SIG-M5 (cell line): Measurements from ENCODE around the gene UNC13A.

Experiments
- DNase-seq: peaks from one replicate; lab custom pipeline; 2025; lab: John Stamatoyannopoulos, UW

Gene UNC13A

DNA sequence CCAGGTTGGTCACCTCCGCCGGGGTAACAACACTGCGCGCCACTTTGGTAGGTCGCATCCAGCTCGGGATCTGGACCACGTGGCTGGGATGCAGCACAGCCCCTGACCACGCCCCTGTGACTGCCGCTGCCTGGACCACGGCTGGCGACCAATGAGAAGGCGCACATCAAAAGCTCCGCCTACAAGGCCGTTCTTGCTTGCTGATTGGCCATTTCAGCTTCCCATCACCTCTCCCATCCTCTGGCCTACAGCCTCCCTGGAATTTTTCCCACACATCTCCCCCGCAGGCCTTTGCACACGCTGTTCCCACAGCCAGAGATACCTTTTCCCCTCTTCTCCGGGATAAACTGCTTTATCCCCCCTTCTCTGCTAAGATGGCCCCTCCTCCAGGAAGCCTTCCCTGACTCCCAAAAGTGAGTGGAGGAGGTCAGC, 18.6 kb upstream of the UNC13A start:
- no peak for DNase-seq

GRCh38 chr19:17703824-17704463, 15.8 kb upstream of the UNC13A start:
- DNase-seq: no peak

DNA sequence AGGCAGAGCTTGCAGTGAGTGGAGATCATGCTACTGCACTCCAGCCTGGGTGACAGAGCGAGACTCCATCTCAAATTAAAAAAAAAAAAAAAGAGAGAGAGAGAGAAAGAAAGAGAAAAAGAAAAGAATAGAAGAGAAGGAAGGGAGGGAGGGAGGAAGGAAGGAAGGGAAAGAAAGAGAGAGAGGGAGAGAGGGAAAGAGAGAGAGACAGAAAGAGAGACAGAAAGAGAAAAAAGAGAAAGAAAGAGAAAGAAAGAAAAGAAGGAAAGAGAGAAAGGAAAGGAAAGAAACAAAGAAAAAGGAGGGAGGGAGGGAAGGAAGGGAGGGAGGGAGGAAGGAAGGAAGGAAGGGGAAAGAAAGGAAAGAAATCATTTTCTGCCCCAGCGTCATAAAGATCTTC, 7.0 kb upstream of the UNC13A start:
- DNase-seq: no peak

DNA sequence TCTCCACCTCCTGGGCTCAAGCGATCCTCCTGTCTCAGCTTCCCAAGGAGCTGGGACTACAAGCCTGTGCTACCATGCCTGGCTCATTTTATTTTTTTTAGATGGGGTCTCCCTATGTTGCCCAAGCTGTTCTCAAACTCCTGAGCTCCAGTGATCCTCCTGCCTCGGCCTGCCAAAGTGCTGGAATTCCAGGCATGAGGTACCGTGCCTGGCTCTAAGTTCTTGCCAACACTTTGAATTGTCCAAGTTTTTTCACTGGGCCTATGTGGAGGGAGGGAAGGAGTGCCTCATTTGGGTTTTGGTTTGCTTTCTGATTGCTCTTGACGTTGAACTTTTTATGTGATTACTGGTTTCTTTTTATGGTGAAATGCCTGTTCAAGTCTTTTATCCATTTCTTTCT, 4.4 kb upstream of the UNC13A start:
- DNase-seq: no peak

GRCh38 chr19:17688853-17689595, 870 bp upstream of the UNC13A start:
- no peak for DNase-seq

GRCh38 chr19:17687141-17687856, 855 bp downstream of the UNC13A start:
- DNase-seq: no peak

DNA sequence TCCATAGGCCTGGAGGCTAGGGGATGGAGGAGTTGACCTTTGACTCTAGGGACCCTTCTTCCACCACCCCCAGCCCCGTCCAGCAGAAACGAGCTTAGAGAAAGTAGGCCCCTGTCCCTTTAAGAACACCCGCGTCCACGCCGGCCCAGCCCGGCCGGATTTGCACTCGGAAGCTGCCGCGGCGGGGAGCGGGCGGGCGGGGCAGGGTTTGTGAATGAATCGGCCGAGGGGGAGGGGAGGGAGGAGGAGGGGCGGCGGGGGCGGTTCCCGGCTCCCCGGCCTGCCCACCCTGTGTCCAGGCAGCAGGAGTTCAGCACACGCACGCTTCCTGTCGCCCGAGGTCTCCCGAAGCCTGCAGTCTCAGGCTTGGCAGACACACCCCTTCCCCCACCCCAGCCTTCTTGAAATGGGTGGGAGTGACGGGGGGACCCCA, 1.5 kb downstream of the UNC13A start:
- no peak for DNase-seq

GRCh38 chr19:17686023-17686521, 2.1 kb downstream of the UNC13A start:
- DNase-seq: no peak

DNA sequence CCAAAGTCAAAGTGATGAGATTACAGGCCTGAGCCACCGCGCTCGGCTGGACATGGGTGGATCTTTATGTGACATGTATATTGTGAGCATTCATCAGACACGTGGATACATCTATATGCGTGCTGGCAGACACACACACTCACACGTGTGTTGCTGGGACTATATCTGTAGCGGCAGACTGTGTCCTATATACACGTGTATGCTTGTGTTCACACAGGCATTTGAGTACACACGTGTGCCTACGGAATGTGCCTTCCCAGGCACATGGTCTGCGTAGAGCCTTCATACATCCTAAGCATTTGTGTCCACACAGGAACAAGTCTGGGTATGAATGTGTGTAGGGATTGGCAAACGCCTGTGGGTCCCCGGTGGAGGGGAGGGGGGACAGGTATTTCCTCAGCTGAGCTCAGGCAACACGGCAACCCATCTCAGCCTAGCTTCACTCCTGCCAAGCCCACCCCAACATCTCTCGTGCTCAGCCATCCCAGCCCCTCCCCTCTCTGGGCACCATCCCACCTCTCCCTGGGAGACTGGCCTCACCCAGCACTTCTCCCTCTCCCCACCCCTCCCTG, 2.6 kb downstream of the UNC13A start:
- DNase-seq: no peak

GRCh38 chr19:17684256-17684655, 3.9 kb downstream of the UNC13A start:
- no peak for DNase-seq

DNA sequence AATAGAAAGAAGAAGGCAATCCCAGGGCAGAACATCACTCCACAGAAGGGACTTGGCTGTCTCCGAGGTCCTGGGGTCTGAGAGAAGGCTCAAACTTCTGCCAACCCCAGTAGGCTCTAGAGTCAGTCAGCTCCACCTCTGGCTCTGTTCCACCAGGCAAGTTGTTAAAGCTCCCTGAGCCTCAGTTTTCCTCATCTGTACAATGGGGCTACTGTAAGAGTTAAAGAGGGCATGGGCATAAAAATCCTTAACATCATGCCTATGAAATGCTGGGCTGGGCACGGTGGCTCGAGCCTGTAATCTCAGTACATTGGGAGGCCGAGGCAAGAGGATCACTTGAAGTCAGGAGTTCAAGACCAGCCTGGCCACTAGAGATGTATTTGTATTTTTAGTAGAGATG, 5.1 kb downstream of the UNC13A start:
- no peak for DNase-seq

DNA sequence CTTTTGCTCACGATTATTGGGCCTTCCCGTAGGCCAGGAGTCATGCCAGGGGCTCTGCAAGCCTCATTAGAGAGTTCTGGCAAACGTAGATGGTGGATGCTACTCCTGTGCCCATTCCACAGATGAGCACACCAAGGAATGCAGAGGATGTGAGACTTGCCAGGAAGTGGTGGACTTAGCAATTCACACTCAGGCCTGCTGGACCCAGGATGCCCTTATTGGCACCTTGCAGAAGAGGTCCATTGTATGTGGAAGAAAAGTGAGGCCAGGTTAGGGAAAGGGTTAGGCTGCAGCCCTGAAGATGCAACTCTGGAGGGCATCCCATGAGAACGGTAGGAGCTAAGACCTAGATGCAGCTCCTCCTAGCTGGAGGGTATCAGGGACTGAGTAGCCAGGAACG, 5.9 kb downstream of the UNC13A start:
- DNase-seq: no peak

DNA sequence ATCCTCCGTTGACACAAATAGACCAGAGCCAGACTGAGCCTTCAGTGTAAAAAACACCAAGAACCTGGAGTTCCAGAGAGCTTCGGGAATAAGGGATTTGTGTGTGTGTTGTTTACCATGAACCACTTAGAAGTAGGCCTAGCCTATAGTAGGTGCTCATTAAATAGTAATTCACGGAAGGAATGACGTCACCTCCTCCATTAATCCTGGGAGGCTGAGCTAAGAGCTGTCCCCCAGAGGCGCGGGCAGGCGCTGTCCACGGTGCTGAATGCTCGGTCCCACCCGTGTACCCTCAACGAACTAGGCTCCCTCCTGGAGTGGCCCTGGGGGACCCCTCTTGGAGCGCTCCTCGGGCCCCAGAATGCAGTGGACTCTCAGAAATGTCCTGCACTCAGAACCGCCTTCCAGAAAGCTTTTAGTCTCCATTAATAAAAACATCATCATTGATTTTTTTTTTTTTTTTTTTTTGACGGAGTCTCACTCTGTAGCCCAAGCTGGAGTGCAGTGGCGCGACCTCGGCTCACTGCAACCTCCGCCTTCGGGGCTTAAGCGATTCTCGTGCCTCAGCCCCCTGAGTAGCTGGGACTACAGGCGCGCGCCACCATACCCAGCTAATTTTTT, 6.5 kb downstream of the UNC13A start:
- no peak for DNase-seq

GRCh38 chr19:17680230-17680722, 7.9 kb downstream of the UNC13A start:
- no peak for DNase-seq

DNA sequence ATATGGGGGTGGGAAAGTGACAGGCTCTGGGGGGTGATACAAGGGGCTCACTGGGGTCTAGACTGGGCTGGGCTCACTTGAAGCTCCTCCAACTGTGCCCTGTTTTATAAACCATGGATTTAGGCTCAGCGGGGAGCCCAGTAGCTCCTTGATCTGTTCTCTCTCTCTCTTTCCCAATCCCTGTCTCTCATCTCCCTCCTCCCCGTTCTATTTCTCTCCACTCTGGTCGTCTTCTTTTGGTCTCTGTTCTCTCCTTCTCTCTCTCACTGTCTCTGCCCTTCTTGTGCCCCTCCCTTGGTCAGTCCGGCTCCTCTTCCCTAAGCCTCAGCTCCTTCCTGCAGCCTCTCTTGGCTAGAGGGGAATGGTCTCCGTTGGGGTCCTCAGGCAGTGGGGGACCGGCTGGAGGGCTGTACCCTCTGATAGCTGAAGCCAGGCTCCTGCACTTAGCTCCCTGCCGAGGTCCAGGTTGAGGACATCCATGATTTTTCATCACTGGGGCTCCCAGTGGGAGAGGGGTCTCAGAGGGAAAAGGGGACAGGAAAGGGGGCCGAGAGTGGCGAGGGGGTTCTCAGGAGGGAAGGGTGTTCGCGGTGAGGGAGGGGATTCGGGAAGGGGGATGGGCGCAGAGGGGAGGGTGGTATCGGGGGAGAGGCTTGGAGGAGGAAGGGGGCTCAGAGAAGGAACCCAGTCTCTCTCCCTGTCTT, 8.5 kb downstream of the UNC13A start:
- DNase-seq: no peak

DNA sequence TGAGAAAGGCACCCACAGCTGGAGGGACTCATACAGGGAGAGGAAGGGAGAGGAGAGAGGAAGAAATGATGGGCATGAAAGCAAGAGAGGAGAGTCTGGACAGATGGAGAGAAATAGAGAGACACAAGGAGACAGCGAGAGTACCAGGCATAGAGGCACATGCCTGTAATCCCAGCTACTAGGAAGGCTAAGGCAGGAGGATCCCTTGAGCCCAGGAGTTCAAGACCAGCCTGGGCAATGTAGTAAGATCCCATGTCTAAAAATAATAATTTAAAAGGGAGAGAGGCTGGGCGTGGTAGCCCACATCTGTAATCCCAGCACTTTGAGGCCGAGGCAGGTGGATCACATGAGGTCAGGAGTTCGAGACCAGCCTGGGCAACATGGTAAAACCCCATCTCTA, 9.3 kb downstream of the UNC13A start:
- DNase-seq: no peak

DNA sequence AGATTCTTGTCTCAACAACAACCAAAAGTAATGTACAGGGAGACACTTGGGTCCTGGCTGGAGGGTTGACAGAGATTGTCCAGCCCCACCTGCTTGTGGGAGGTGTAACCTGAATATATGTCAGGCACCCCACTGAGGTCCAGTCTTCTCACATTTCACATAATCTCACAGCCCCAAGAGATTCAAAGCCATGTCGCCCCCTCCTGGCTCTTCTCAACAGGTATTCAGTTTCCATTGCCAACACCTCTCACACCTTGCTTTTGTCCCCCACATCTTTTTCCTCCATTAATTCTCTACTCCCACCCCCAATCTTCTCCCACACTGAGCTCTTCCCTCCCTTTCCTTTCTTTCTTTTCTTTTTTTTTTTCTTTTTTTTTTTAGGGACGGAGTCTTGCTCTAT, 11.2 kb downstream of the UNC13A start:
- no peak for DNase-seq

- no peak for DNase-seq
These were observed 11.9 kb downstream of the UNC13A start for GRCh38 chr19:17676295-17676694.

GRCh38 chr19:17673937-17674799, 14.0 kb downstream of the UNC13A start:
- DNase-seq: no peak

DNA sequence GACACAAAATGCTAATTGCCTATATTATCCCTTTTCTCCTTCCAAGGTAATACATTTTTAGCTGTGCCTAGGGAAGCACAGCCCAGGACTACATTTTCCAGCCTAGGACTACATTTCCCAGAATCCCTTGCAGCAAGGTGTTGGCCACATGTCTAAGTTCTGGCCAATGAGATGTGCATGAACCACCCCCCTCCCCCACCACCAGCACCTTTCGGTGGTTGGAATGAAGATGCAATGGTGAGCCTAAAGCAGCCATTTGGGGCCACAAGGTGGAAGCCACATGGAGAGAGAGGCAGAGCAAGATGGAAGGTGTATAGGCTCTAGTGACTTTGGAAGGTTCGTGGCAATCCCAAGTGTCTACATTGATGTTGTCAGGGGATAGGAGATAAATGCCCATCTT, 16.2 kb downstream of the UNC13A start:
- DNase-seq: no peak
